Cardiac septum (tissue), 1 donor: Measurements from ENCODE around the gene VEGFA. TPM values are rescaled to one million over a fixed set of nuclear protein-coding genes. Genes with fewer than 3 reads are reported as not detected.

Experiments
- DNase-seq: peaks from one replicate; pipeline ENCODE4 v3.0.0-alpha.2; 2020; ENCODE audit warnings: low spot score
- intact Hi-C: fragments of 100-400 bp; cut with DNase I; formaldehyde crosslinking; loops from one replicate; pipeline ENCODE4 v1.14.0; 2022
- total RNA-seq: library from RNA; stranded (reverse); fragmentation: NEBNext Ultra II Directional; extraction: Animal tissue kit (Norgen Biotek cat#: 25700); gene quantifications from one replicate; pipeline ENCODE4 v1.2.1, GENCODE V29; 2021
- donor health status: DM: no; HTN: no; CAD: no.

VEGFA gene
- total RNA-seq, 1 donor from 2014 or later: 233 TPM

DNA sequence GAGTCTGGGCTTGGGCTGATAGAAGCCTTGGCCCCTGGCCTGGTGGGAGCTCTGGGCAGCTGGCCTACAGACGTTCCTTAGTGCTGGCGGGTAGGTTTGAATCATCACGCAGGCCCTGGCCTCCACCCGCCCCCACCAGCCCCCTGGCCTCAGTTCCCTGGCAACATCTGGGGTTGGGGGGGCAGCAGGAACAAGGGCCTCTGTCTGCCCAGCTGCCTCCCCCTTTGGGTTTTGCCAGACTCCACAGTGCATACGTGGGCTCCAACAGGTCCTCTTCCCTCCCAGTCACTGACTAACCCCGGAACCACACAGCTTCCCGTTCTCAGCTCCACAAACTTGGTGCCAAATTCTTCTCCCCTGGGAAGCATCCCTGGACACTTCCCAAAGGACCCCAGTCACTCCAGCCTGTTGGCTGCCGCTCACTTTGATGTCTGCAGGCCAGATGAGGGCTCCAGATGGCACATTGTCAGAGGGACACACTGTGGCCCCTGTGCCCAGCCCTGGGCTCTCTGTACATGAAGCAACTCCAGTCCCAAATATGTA lies 957 bp upstream of the VEGFA start:
- intact Hi-C loops: loop anchor here (1.0 to 5.0 kb wide), 5 partner anchors 47 to 310 kb away; no protein-coding TSS in a partner anchor
- DNase-seq: peak; percentile 76

- intact Hi-C loops: loop anchor here (5.0 to 10.0 kb wide), 2 partner anchors 222 to 454 kb away; partner anchors contain the start of gene SLC29A1
- peak; percentile 87 for DNase-seq
Observed at GRCh38 chr6:43770372-43771209, 580 bp downstream of the VEGFA start.

GRCh38 chr6:43771210-43771857 lies 1.3 kb downstream of the VEGFA start:
- intact Hi-C loops: loop anchor here (5.0 to 10.0 kb wide), 2 partner anchors 221 to 453 kb away; partner anchors contain the start of gene SLC29A1
- peak; percentile 81 for DNase-seq

- DNase-seq: peak; percentile 89
- intact Hi-C loops: loop anchor here (1.0 to 10.0 kb wide), 3 partner anchors 220 to 453 kb away; partner anchors contain the start of gene SLC29A1
Observed at GRCh38 chr6:43771858-43772680, 2.1 kb downstream of the VEGFA start.

GRCh38 chr6:43772681-43773049 lies 2.7 kb downstream of the VEGFA start:
- peak; percentile 77 for DNase-seq
- intact Hi-C loops: loop anchor here (1.0 to 10.0 kb wide), 3 partner anchors 220 to 452 kb away; partner anchors contain the start of gene SLC29A1

DNA sequence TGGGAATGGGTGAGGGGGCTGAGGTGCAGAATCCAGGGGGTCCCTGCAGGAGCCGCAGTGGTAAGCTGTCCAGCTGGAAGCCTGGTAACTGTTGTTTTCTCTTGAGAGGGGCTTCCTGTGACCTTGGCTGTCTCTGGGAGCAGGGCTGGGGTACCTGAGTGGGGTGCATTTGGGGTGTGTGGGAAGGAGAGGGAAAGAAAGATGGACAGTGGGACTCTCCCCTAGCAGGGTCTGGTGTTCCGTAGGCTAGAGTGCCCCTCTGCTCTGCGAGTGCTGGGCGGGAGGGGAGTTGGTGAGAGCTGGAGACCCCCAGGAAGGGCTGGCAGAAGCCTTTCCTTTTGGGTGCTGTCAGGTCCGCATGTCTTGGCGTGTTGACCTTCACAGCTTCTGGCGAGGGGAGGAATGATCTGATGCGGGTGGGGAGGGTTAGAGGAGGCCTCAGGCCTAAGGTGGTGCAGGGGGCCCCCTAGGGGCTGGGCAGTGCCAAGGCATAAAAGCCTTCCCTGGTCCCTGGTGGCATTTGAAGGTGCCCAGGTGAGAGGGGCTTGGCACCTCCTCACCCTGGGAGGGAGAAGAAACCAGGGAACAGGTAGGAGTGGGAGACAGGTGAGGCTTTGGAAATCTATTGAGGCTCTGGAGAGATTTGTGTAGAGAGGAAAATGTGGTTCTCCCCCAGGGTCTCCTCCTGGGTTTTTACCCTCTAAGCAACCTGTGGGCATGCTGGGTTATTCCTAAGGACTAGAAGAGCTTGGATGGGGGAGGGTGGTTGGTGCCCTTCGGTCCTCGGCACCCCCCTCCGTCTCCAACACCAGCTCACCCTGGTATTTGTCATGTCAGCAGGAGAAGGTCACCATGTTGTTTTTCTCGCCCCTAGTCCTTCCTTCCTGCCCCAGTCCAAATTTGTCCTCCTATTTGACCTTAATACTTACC lies 3.3 kb downstream of the VEGFA start:
- intact Hi-C loops: loop anchor here (5.0 to 10.0 kb wide), 2 partner anchors 219 to 451 kb away; partner anchors contain the start of gene SLC29A1
- DNase-seq: peak; percentile 81

GRCh38 chr6:43773980-43774775 lies 4.2 kb downstream of the VEGFA start:
- intact Hi-C loops: loop anchor here (5.0 to 10.0 kb wide), 2 partner anchors 218 to 451 kb away; partner anchors contain the start of gene SLC29A1
- DNase-seq: peak; percentile 43

GRCh38 chr6:43774776-43775534 lies 4.9 kb downstream of the VEGFA start:
- intact Hi-C loops: loop anchor here (5.0 to 10.0 kb wide), 2 partner anchors 217 to 450 kb away; partner anchors contain the start of gene SLC29A1
- peak; percentile 90 for DNase-seq

GRCh38 chr6:43775535-43775885 lies 5.5 kb downstream of the VEGFA start:
- intact Hi-C loops: loop anchor here (10.0 kb wide), 1 partner anchor 449 kb away; the partner anchor contains the start of gene SLC29A1
- no peak for DNase-seq

DNA sequence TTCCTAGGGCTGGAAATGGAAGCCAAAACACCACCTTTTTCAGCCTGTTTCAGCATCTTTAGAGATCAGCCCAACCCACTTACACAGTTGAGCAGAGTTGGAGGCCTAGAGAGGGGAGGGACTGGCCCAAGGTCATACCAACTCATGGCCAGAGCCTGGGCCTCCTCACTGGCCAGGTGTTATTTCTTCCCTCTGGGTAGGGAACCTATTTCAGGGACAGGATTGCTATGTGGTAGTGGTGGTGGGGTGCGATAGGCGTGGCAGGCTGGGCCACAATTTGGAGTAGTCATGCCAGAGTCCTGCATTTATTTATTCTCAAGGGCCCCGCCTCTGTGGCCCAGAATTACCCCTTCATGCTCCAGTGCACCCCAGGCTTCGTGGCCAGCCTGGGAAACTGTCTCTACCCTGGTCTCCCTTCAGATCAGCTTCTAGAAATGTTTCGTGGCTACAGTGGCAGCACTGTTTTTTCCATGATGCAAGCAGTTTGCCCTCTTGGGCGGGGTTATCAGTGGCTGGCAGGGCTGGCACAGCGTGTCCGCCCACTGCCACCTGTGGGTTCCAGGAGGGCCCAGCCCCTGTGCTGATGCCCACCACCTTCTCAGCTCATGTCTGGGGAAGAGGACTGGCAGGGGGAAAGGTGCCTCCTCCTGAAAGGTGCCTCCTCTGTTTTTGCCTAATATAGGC lies 6.2 kb downstream of the VEGFA start:
- DNase-seq: no peak
- intact Hi-C loops: loop anchor here (10.0 kb wide), 1 partner anchor 449 kb away; the partner anchor contains the start of gene SLC29A1

- intact Hi-C loops: loop anchor here (10.0 kb wide), 1 partner anchor 448 kb away; the partner anchor contains the start of gene SLC29A1
- DNase-seq: no peak
Observed at GRCh38 chr6:43776799-43777776, 7.1 kb downstream of the VEGFA start.

GRCh38 chr6:43778131-43778855 lies 8.3 kb downstream of the VEGFA start:
- intact Hi-C loops: loop anchor here (10.0 kb wide), 1 partner anchor 447 kb away; the partner anchor contains the start of gene SLC29A1
- no peak for DNase-seq

GRCh38 chr6:43778976-43779851 lies 9.2 kb downstream of the VEGFA start:
- intact Hi-C loops: loop anchor here (10.0 kb wide), 1 partner anchor 446 kb away; the partner anchor contains the start of gene SLC29A1
- no peak for DNase-seq
